IMR-90 (cell line): ENCODE data around the gene CELF5. TPM values are rescaled to one million over a fixed set of nuclear protein-coding genes. Genes with fewer than 3 reads are reported as not detected.

Source experiments
- ATAC-seq: fragments of 200-7000 bp; cut with Tn5 transposase; 2 replicates; pipeline ENCODE4 v1.9.1; 2020; ENCODE audit warnings: low read depth, mild to moderate bottlenecking, moderate library complexity
- BruUV-seq: library from RNA; stranded (reverse); fragments of 400-500 nt; replicated peaks from 2 replicates; lab custom pipeline; 2021; lab: Mats Ljungman, UMichigan
- CTCF ChIA-PET: fragments of 300-600 bp; formaldehyde crosslinking; extraction: SDS; loops from one replicate; lab custom pipeline; 2021; ENCODE audit warnings: antibody characterized with exemption; lab: Yijun Ruan, JAX
- POLR2A ChIA-PET: fragments of 300-600 bp; sonication (Branson Sonifier 250); formaldehyde crosslinking; loops from one replicate; lab custom pipeline; 2022; ENCODE audit warnings: antibody characterized with exemption; ENCODE audit not compliant: unreplicated experiment; lab: Charles Lee
- DNase-seq: peaks from one replicate; pipeline ENCODE4 v3.0.0; 2013
- H2AFZ ChIP-seq: replicated peaks from 2 replicates; pipeline ENCODE3; 2013; ENCODE audit warnings: low read length, mild to moderate bottlenecking; ENCODE audit not compliant: poor library complexity
- H2AK5ac ChIP-seq: 2 replicates; pipeline ENCODE4 v1.6.1; 2013; ENCODE audit warnings: low read depth, low read length, inconsistent platforms
- H2AK9ac ChIP-seq: replicated peaks from 2 replicates; pipeline ENCODE3; 2013; ENCODE audit warnings: mild to moderate bottlenecking, low read depth, low read length, moderate library complexity; ENCODE audit not compliant: poor library complexity
- H2BK120ac ChIP-seq: 2 replicates; pipeline ENCODE4 v1.6.1; 2013; ENCODE audit warnings: low read depth, low read length, inconsistent platforms
- H2BK15ac ChIP-seq: 3 replicates; pipeline ENCODE4 v1.6.1; 2013; ENCODE audit warnings: low read depth, low read length, inconsistent platforms
- H2BK20ac ChIP-seq: 2 replicates; pipeline ENCODE4 v1.6.1; 2013; ENCODE audit warnings: low read depth, mild to moderate bottlenecking, inconsistent platforms, low read length, moderate library complexity
- H2BK5ac ChIP-seq: 2 replicates; pipeline ENCODE4 v1.6.1; 2013; ENCODE audit warnings: mild to moderate bottlenecking, low read depth, low read length, inconsistent platforms; ENCODE audit not compliant: poor library complexity, severe bottlenecking
- H3K14ac ChIP-seq: replicated peaks from 2 replicates; pipeline ENCODE4 v1.6.1; 2013; ENCODE audit warnings: low read depth, low read length, inconsistent platforms
- H3K18ac ChIP-seq: 2 replicates; pipeline ENCODE4 v1.6.1; 2013; ENCODE audit warnings: low read depth, low read length, control low read depth
- H3K23ac ChIP-seq: 2 replicates; pipeline ENCODE4 v1.6.1; 2013; ENCODE audit warnings: low read depth, low read length, inconsistent platforms
- H3K27ac ChIP-seq: 2 replicates; pipeline ENCODE4 v1.5.1; 2013; ENCODE audit warnings: mild to moderate bottlenecking, control low read depth, low read length; ENCODE audit not compliant: insufficient read depth
- H3K27me3 ChIP-seq: 2 replicates; pipeline ENCODE4 v1.6.1; 2013; ENCODE audit warnings: low read length; ENCODE audit not compliant: control insufficient read depth, insufficient read depth
- H3K36me3 ChIP-seq: 2 replicates; pipeline ENCODE4 v1.6.1; 2013; ENCODE audit warnings: low read length, mixed read lengths; ENCODE audit not compliant: control insufficient read depth, insufficient read depth
- H3K4ac ChIP-seq: 2 replicates; pipeline ENCODE4 v1.6.1; 2013; ENCODE audit warnings: low read depth, low read length, inconsistent platforms
- H3K4me1 ChIP-seq: 2 replicates; pipeline ENCODE4 v1.6.1; 2013; ENCODE audit warnings: low read length, mixed read lengths; ENCODE audit not compliant: control insufficient read depth, insufficient read depth
- H3K4me2 ChIP-seq: 2 replicates; pipeline ENCODE4 v1.6.1; 2013; ENCODE audit warnings: low read depth, mild to moderate bottlenecking, control low read depth, low read length, moderate library complexity
- H3K4me3 ChIP-seq: 2 replicates; pipeline ENCODE4 v1.5.1; 2013; ENCODE audit warnings: low read depth, mild to moderate bottlenecking, control low read depth, low read length, moderate library complexity; ENCODE audit not compliant: insufficient read depth
- H3K56ac ChIP-seq: 2 replicates; pipeline ENCODE4 v1.6.1; 2013; ENCODE audit warnings: low read length, inconsistent platforms; ENCODE audit not compliant: insufficient read depth; ENCODE audit errors: extremely low read depth
- H3K79me1 ChIP-seq, 2 experiments: 2 replicates each; pipeline ENCODE4 v1.6.1; 2013; ENCODE audit warnings: low read length in 2 of 2, inconsistent platforms in 1 of 2, low read depth in 1 of 2
- H3K9ac ChIP-seq: 2 replicates; pipeline ENCODE4 v1.6.1; 2013; ENCODE audit warnings: low read depth, low read length, control low read depth
- H3K9me1 ChIP-seq: 2 replicates; pipeline ENCODE4 v1.6.1; 2013; ENCODE audit warnings: low read length, inconsistent platforms; ENCODE audit not compliant: insufficient read depth
- H3K9me3 ChIP-seq: 2 replicates; pipeline ENCODE4 v1.6.1; 2013; ENCODE audit warnings: low read length; ENCODE audit not compliant: control insufficient read depth, insufficient read depth
- H4K20me1 ChIP-seq: 2 replicates; pipeline ENCODE4 v1.6.1; 2013; ENCODE audit warnings: low read length, inconsistent platforms; ENCODE audit not compliant: insufficient read depth
- H4K5ac ChIP-seq: 2 replicates; pipeline ENCODE4 v1.6.1; 2013; ENCODE audit warnings: mild to moderate bottlenecking, low read depth, low read length, control low read depth
- H4K8ac ChIP-seq, 2 experiments: 2 replicates each; pipeline ENCODE4 v1.6.1; 2013; ENCODE audit warnings: low read depth in 2 of 2, low read length in 2 of 2, control low read depth in 1 of 2, inconsistent platforms in 1 of 2
- H4K91ac ChIP-seq: 2 replicates; pipeline ENCODE4 v1.6.1; 2013; ENCODE audit warnings: low read depth, low read length, inconsistent platforms; ENCODE audit not compliant: insufficient read depth
- ELK1 ChIP-seq: fragments of 150-350 bp; IDR thresholded peaks from 2 replicates; pipeline ENCODE4 v1.6.1; 2016; ENCODE audit warnings: low read depth, mild to moderate bottlenecking, low read length, moderate library complexity, borderline replicate concordance
- FOS ChIP-seq: fragments of 150-350 bp; IDR thresholded peaks from 2 replicates; pipeline ENCODE4 v1.6.1; 2016; ENCODE audit warnings: low read depth, low read length
- MAFK ChIP-seq: IDR thresholded peaks from 2 replicates; pipeline ENCODE4 v1.6.1; 2012; ENCODE audit warnings: low read depth, low read length, improper control_type of control experiment
- USF2 ChIP-seq: fragments of 150-350 bp; IDR thresholded peaks from 2 replicates; pipeline ENCODE4 v1.6.1; 2017; ENCODE audit warnings: mild to moderate bottlenecking, antibody characterized with exemption, low read length, low read depth
- WGBS, 2 experiments: methylation state at CpG; one replicate each; pipeline versions ENCODE4 v1.1.5 to v1.1.7; 2013; ENCODE audit warnings: missing lambda C conversion rate in 2 of 2; ENCODE audit not compliant: insufficient read length in 1 of 2; ENCODE audit errors: extremely low coverage in 2 of 2; 5-methylcytosine and 5-hydroxymethylcytosine counted together
- dilution Hi-C: fragments of 300-500 bp; cut with HindIII; formaldehyde crosslinking; loops from one replicate; pipeline ENCODE4 v1.14.3; 2018; ENCODE audit warnings: low sequenced_read_pairs; ENCODE audit not compliant: unreplicated experiment
- in situ Hi-C: fragments of 300-500 bp; cut with MboI; formaldehyde crosslinking; loops from 3 replicates; pipeline ENCODE4 v1.14.3; 2019; ENCODE audit warnings: low sequenced_read_pairs, inconsistent platforms, mixed read lengths
- intact Hi-C: fragments of 100-400 bp; cut with micrococcal nuclease; formaldehyde crosslinking; loops from 2 replicates; pipeline ENCODE4 v1.10.0; 2022
- polyA plus RNA-seq, 3 experiments: library from polyadenylated mRNA; depleted of rRNA; stranded (reverse); fragments of >200 nt; gene quantifications; 2 replicates each; pipeline ENCODE4 v1.2.3, GENCODE V29; 2012; ENCODE audit warnings: low replicate concordance in 1 of 3
- total RNA-seq: library from RNA; depleted of rRNA; stranded (reverse); fragments of >200 nt; gene quantifications from 2 replicates; pipeline ENCODE4 v1.2.3, GENCODE V29; 2012

The CELF5 gene
- total and polyA plus RNA-seq, 2 of the 4 experiments (the other 2 are of a cell fraction), result 0.02 TPM; not detected in 1

- TF ChIP-seq FOS, result no peak
- no peak for TF ChIP-seq MAFK
Measured at GRCh38 chr19:3284759-3285646, 60.5 kb downstream of the CELF5 start (continued).

DNA sequence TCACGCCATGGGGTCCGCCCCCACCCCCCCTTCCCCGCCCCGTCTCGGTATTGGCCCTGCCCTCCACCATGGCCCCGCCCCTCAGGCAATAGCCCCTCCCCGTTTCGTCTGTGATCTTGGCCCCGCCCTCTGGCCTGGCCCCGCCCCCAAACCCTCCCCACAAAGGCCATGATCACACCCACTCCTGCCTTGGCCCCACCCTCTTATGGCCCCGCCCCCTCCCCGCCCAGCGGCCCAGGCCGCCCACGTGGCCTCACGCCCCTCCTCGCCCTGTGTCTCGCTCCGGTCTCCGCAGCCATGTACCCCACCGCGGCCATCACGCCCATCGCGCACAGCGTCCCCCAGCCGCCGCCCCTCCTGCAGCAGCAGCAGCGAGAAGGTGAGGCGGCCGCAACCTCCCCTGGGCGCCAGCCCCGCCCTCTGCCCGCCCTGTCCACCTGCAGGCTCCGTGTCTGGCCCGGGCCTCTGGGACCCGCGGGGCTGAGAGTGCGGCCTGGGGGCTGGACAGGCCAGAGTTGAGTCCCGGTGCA is 61.3 kb downstream of the CELF5 start:
- TF ChIP-seq ELK1 (no peak), USF2 (peak; percentile 26; the same call in 1 of the 2 replicates)
- Histone ChIP-seq H2AFZ (peak overlapping the region; percentile 80), H3K27ac (no peak overlapping the region), H3K4me1 (no peaks in the 10 kb centered on the region), H3K79me1 (no peaks in the 10 kb centered on the region), H3K9ac (no peak overlapping the region), H3K14ac (no peak overlapping the region), H3K36me3 (no peaks in the 10 kb centered on the region), H3K4ac (no peak overlapping the region), H2AK9ac (no peak overlapping the region), H2BK120ac (no peak overlapping the region), H3K4me3 (no peak overlapping the region), H3K56ac (no peak overlapping the region), H2BK15ac (no peak overlapping the region), H3K23ac (no peak overlapping the region), H4K20me1 (no peaks in the 10 kb centered on the region; the same call in 1 of the 2 replicates), H3K9me3 (no peaks in the 10 kb centered on the region), H2BK5ac (no peak overlapping the region), H2AK5ac (no peak overlapping the region), H3K9me1 (no peaks in the 10 kb centered on the region), H2BK20ac (no peak overlapping the region), H4K8ac (no peak overlapping the region), H3K4me2 (no peak overlapping the region; the same call in 1 of the 2 replicates), H3K18ac (no peak overlapping the region), H4K5ac (no peak overlapping the region), H3K27me3 (peaks cover 38% of the 10 kb centered on the region), H4K91ac (no peak overlapping the region)
- BruUV-seq, result no TSS peak
- dilution Hi-C loops (no loop called here), intact Hi-C loops (no loop called here), in situ Hi-C loops (no loop called here)
- WGBS, 2 experiments, result 0% methylated on average over 4 of the region's 40 CpGs; no CpG with 5 or more reads in 1 of the 2 experiments
- ChIA-PET CTCF (no interaction called here), POLR2A (no interaction called here)
- peak; percentile 59; the same call in 1 of the 2 replicates for ATAC-seq
- DNase-seq, result no peak
